Fibroblast of mammary gland (primary cell): ENCODE results near the gene DTHD1.

Source experiments
- DNase-seq: peaks from one replicate; pipeline ENCODE4 v3.0.0-alpha.2; 2010; ENCODE audit warnings: low read depth
- H3K4me3 ChIP-seq: 2 replicates; pipeline ENCODE4 v1.5.1; 2011; ENCODE audit warnings: low read depth, mild to moderate bottlenecking, low read length, moderate library complexity; ENCODE audit not compliant: control insufficient read depth
- CTCF ChIP-seq: conservative IDR thresholded peaks from 2 replicates; pipeline ENCODE4 v1.5.1; 2011; ENCODE audit warnings: low read depth, low read length, inconsistent platforms; ENCODE audit not compliant: control insufficient read depth, insufficient read depth

DTHD1 gene

GRCh38 chr4:36332782-36333131 lies 51.3 kb downstream of the DTHD1 start:
- no peak for TF ChIP-seq CTCF
- DNase-seq, result no peak
- no peak overlapping the region for H3K4me3 ChIP-seq

GRCh38 chr4:36333303-36333877 lies 52.0 kb downstream of the DTHD1 start:
- no peak overlapping the region for H3K4me3 ChIP-seq
- no peak for TF ChIP-seq CTCF
- DNase-seq, result no peak

- no peak for TF ChIP-seq CTCF
- H3K4me3 ChIP-seq, result no peak overlapping the region
- DNase-seq, result no peak
Observed at GRCh38 chr4:36337665-36338185, 56.3 kb downstream of the DTHD1 start.

GRCh38 chr4:36338973-36339372 lies 57.6 kb downstream of the DTHD1 start:
- DNase-seq, result no peak
- TF ChIP-seq CTCF, result no peak
- no peak overlapping the region for H3K4me3 ChIP-seq

- no peak for TF ChIP-seq CTCF
- no peak overlapping the region for H3K4me3 ChIP-seq
- DNase-seq, result no peak
Observed at GRCh38 chr4:36341936-36342335, 60.5 kb downstream of the DTHD1 start.

- H3K4me3 ChIP-seq, result no peak overlapping the region
- TF ChIP-seq CTCF, result no peak
- no peak for DNase-seq
Observed at GRCh38 chr4:36343501-36344175, 62.2 kb downstream of the DTHD1 start.
